GM03348 (cell line): Measurements from ENCODE around the gene NKIRAS1.
"Not testable (repeated sequence)": the region's sequence is repeated elsewhere in the genome, so short reads cannot be mapped to it uniquely, and the experiment has no call there.

ENCODE experiments used
- DNase-seq: peaks from one replicate; pipeline ENCODE4 v3.0.0; 2012; ENCODE audit warnings: low spot score

Gene NKIRAS1

DNA sequence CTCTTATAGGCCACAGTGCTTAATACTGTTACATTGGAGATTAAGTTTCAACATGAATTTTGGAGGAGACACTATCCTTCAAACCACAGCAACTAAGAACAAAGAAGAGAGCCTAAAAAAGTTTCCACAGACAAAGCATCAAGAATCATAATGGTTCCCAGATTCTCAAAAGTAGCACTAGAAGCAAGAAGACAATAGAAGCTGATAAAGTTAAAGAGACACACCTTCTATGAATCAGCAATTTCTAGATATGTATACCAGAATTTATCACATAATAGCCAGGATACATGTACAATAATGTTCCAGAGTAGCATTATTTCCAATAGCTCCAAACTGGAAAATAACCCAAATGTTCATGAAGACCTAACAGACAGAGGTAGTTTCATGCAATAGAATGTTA, 12.2 kb downstream of the NKIRAS1 start:
- DNase-seq = no peak

- peak; percentile 14 for DNase-seq
Measured at GRCh38 chr3:23900744-23901143, 16.0 kb downstream of the NKIRAS1 start.

GRCh38 chr3:23895181-23895580, 21.6 kb downstream of the NKIRAS1 start:
- DNase-seq = no peak

- no peak for DNase-seq
Measured at GRCh38 chr3:23894254-23895061, 22.3 kb downstream of the NKIRAS1 start.

DNA sequence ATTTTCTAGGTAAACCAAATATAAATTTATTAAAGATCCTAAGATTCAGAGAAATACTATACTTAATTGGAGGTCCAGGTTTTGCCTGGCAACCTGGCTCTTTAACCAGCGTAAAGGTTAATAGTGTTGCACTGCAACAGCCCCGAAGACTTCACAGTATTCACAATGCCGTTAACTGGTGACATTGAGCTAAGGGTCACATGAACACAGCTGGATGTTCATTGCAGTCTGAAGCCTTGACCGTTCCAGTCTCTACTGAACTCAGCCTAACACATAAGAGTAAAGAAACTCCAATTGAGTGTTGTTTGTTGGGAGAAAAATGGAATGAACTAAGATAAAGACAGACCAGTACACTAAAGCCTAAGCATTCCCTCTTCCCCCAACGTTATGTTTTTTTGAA, 26.8 kb downstream of the NKIRAS1 start:
- DNase-seq = no peak

DNA sequence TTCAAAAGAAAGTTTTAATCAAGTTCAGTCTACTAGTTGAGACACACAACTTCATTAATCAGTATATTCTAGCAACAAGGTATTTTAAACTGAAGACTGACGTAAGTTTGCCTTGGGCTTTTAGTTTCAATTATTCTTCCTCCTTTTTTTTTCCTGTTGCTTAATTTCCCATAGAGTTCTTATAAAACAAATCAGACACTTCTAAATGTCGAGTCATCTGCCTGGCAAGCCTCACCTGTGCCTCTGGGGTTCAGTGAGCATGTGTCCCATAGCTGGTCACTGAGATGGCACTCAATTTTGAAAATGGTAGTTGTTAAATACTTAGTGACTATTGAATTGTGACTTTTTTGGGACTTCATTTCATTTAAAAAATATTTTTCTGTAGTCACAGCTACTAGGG, 27.4 kb downstream of the NKIRAS1 start:
- no peak for DNase-seq

DNA sequence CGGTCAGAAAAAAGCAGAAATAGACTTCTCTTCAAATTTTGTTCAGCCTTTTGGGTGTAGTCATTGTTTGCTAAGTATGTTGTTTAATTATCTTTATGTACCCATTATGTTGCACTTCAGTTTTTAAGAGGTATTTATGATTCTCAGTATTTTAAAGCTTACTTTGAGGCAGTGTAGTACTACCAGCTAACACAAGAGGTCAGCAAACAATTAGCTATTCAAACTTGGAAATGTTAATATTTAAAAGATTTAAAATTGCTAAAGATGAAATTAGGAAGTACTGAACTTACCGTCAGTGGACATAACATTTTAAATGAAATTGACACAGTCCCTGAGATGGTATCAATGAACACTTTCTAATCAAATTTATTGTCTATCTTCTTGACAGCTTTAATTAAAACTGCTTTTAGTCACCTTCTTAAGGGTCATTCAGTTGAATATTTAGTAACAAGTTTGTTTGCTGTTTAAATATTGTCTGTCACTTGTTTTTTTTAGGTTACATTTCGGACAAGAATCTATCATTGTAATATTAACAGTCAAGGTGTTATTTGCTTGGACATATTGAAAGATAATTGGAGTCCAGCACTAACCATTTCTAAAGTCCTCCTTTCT, 28.1 kb downstream of the NKIRAS1 start:
- DNase-seq = peak; percentile 40

DNA sequence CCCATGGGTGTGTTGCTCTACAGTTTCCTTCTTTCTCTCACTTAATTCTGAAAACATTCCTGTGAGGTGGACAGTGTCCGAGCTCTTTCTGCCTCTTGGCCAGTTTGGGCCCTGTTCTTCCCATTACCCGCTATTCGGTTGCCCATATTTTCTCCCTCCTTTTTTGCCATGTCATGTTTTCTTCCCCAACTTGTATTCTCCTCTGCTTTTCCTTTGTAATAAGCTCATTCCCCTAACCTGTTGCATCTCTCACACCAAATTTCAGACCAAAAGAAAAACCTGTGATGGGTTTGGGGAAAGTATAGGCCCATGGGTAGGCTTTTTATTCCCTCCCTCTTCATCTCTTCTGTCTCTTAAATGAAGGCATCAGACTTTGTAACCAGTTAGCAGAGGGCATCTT, 30.5 kb downstream of the NKIRAS1 start:
- no peak for DNase-seq

- DNase-seq = no peak
Measured at GRCh38 chr3:23885210-23885609, 31.6 kb downstream of the NKIRAS1 start.

DNA sequence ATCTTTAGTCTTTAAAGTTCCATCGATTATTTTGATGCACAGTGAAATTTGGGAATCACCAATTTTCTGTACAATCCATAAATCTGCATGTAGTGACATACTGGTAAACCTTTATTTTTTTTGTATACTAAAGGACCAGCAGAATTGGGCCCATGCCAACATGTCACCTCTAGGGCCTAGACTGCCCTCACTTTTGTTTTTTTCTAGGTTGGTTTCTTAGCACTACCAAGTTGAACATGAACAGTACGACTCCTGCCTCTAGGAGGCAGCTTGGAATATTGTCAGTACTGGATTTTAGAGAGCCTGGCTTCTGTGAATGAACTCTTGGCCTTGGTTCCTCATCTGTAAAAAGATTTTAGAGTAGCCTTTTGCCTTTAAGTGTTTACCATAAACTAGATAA, 32.3 kb downstream of the NKIRAS1 start:
- no peak for DNase-seq

DNA sequence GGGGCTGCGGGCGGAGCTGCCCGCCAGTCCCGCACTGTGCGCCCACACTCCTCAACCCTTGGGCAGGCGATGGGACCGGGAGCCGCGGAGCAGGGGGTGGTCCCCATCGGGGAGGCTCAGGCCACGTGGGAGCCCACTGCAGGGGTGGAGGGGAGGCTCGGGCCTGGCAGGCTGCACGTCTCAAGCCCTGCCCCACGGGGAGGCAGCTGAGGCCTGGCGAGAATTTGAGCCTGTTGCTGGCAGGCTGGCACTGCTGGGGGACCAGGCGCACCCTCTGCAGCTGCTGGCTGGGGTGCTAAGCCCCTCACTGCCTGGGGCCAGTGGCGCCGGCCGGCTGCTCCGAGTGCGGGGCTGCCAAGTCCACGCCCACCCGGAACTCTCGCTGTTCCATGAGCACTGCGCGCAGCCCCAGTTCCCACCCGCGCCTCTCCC, 34.3 kb downstream of the NKIRAS1 start:
- DNase-seq = no peak

GRCh38 chr3:23881993-23882392, 34.8 kb downstream of the NKIRAS1 start:
- not testable (repeated sequence) for DNase-seq

DNA sequence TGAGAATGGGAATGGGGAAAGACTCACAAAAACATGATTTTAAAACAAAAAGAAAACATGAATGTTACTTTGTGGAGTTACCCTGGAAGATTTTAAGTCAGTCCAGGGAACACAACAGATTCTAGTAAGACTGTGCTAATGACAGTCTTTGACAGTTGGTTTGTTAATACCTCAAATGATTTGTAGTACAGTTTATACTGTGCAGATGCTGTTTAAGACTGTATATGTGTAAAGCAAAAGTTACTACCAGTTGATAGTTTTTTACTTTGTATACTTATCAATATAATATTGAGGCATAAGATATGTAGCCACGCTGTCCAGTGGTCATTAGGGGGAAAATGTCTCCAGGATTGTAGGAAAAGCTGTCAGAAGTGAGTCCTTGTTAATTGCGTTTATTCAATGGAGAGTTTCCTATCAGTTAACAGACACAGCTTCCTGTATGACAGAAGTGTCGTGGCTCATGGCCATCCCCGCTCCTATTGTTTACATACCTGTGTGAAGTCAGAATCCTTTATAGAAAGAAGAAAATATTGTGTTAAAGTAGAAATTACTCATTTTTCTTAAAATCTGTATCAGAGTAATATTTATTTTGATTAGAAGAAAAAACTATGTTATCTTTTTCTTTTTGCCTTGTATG, 36.0 kb downstream of the NKIRAS1 start:
- no peak for DNase-seq

DNA sequence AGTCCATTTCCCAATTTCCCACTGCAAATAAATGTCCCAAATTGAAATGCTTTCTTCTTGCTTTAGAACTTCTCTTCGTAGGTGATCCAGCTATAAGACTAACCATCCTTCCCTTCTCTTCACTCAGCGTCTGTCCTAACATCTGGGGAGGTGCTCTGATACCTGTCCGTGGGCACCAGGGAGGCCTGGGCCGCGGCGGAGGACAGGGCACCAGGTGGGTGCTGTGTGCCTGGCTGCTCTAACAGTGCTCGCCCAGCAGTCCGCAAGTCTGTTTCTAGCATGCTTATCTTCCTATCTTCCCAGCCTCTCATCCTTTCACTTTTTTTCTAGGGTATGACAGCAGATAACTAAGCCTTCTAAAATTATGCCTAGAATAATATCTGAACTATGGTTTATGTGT, 37.3 kb downstream of the NKIRAS1 start:
- no peak for DNase-seq

- DNase-seq = peak; percentile 80
Measured at GRCh38 chr3:23877329-23877980, 39.3 kb downstream of the NKIRAS1 start.

- no peak for DNase-seq
Measured at GRCh38 chr3:23876923-23877322, 39.9 kb downstream of the NKIRAS1 start.

DNA sequence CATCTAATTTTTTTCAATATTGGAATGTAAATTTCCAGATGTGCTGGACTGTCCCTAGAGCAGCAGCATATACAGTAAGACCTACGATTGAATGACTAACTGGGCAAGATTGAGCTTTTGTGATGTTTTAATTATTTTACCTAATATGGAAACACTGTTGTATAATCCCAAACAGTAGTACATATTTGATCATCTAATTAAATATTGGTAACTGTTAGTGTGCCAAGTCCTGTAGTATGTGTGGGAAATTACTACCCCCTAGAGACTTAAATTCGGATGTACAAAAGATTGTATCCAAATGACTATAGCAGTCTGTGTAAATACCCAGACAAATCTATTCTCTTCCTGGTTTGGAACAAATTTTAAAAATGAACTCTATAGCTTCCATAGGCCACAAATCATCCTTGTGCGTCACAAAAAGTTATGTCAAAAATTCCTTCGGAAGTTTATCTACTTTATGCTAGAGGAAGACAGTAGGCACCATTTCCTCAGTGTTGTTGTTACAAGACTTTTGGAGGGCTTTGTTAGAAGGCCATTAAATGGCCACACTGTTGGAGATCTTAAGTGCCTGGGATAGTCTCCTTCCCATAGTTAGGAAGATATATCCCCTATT, 41.6 kb downstream of the NKIRAS1 start:
- peak; percentile 24 for DNase-seq

- DNase-seq = peak; percentile 82
Measured at GRCh38 chr3:23874359-23875112, 42.3 kb downstream of the NKIRAS1 start.

DNA sequence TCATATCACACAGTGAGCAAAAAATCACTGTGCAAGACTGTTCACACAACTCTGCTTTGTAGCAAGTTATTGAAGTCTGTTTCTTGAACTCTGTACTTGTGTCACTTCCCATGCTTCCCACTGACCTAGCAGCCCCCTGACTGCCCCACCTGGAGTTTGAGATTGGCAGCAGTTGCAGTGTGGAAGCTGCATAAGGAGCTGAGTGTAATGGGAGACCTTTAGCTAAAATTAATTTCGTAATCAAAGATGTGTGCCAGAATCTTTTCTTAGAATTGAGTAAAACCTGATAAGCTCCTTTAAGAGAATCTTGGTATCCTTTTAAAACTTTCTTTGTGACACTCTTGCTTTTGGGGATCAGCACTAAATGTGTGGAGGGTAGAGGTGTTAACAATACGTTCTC, 42.8 kb downstream of the NKIRAS1 start:
- peak; percentile 48 for DNase-seq

GRCh38 chr3:23872330-23872729, 44.5 kb downstream of the NKIRAS1 start:
- no peak for DNase-seq

GRCh38 chr3:23871361-23871760, 45.4 kb downstream of the NKIRAS1 start:
- not testable (repeated sequence) for DNase-seq

GRCh38 chr3:23870663-23871043, 46.1 kb downstream of the NKIRAS1 start:
- DNase-seq = not testable (repeated sequence)
